Thymus (tissue), 14 donors: Measurements from ENCODE around the gene HTR3E. TPM values are rescaled to one million over a fixed set of nuclear protein-coding genes. Genes with fewer than 3 reads are reported as not detected.

Experiments used
- DNase-seq, 9 donors: peaks; one replicate each; pipeline ENCODE4 v3.0.0-alpha.2; 2013; ENCODE audit warnings: low spot score in 9 of 9, low read depth in 6 of 9, missing footprints in 1 of 9
- H3K27ac ChIP-seq, 2 donors: one replicate each; pipeline ENCODE4 v1.5.1; 2013; ENCODE audit warnings: control low read depth in 1 of 2, low read depth in 1 of 2, low read length in 1 of 2, mild to moderate bottlenecking in 1 of 2, moderate library complexity in 1 of 2
- H3K27me3 ChIP-seq, 2 donors: one replicate each; pipeline ENCODE4 v1.5.1; 2013; ENCODE audit warnings: low read length in 1 of 2; ENCODE audit not compliant: control insufficient read depth in 2 of 2, insufficient read depth in 1 of 2
- H3K36me3 ChIP-seq, 2 donors: one replicate each; pipeline ENCODE4 v1.5.1; 2013; ENCODE audit warnings: low read length in 1 of 2, mild to moderate bottlenecking in 1 of 2, moderate library complexity in 1 of 2; ENCODE audit not compliant: control insufficient read depth in 2 of 2, insufficient read depth in 2 of 2
- H3K4me1 ChIP-seq, 2 donors: one replicate each; pipeline ENCODE4 v1.5.1; 2013; ENCODE audit warnings: low read length in 2 of 2; ENCODE audit not compliant: control insufficient read depth in 2 of 2, insufficient read depth in 2 of 2
- H3K4me3 ChIP-seq, 2 donors: one replicate each; pipeline ENCODE4 v1.5.1; 2013; ENCODE audit warnings: low read length in 2 of 2, control low read depth in 1 of 2, mild to moderate bottlenecking in 1 of 2
- H3K9me3 ChIP-seq, 2 donors: one replicate each; pipeline ENCODE4 v1.5.1; 2013; ENCODE audit warnings: low read length in 1 of 2, mild to moderate bottlenecking in 1 of 2; ENCODE audit not compliant: control insufficient read depth in 2 of 2, insufficient read depth in 1 of 2
- WGBS: extraction: QIAGEN DNeasy Blood & Tissue Kit; methylation state at CpG from one replicate; pipeline ENCODE4 v1.1.7; 2013; 5-methylcytosine and 5-hydroxymethylcytosine counted together
- long read RNA-seq, 10 donors: transcript quantifications; one replicate each; lab custom pipeline, GENCODE V29; 2026
- polyA plus RNA-seq: library from polyadenylated mRNA; stranded (reverse); fragments of 200-250 nt; gene quantifications from one replicate; pipeline ENCODE4 v1.2.3, GENCODE V29; 2013
- total RNA-seq: library from RNA; stranded (reverse); fragments of 120-200 nt; gene quantifications from one replicate; pipeline ENCODE4 v1.2.4, GENCODE V29; 2013
- donor health status: healthy.

Gene HTR3E, protein sequence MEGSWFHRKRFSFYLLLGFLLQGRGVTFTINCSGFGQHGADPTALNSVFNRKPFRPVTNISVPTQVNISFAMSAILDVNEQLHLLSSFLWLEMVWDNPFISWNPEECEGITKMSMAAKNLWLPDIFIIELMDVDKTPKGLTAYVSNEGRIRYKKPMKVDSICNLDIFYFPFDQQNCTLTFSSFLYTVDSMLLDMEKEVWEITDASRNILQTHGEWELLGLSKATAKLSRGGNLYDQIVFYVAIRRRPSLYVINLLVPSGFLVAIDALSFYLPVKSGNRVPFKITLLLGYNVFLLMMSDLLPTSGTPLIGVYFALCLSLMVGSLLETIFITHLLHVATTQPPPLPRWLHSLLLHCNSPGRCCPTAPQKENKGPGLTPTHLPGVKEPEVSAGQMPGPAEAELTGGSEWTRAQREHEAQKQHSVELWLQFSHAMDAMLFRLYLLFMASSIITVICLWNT
- total RNA-seq: not detected
- polyA plus RNA-seq: 0.05 TPM
- long read RNA-seq, donor 1: 0 reads
- long read RNA-seq, donor 2: 0 reads
- long read RNA-seq, donor 3: 0 reads
- long read RNA-seq, donor 4: 0 reads
- long read RNA-seq, donor 5: 0 reads
- long read RNA-seq, donor 6: 0 reads
- long read RNA-seq, donor 7: 0 reads
- long read RNA-seq, donor 8: 0 reads
- long read RNA-seq, donor 9: 0 reads
- long read RNA-seq, donor 10: 0 reads

DNA sequence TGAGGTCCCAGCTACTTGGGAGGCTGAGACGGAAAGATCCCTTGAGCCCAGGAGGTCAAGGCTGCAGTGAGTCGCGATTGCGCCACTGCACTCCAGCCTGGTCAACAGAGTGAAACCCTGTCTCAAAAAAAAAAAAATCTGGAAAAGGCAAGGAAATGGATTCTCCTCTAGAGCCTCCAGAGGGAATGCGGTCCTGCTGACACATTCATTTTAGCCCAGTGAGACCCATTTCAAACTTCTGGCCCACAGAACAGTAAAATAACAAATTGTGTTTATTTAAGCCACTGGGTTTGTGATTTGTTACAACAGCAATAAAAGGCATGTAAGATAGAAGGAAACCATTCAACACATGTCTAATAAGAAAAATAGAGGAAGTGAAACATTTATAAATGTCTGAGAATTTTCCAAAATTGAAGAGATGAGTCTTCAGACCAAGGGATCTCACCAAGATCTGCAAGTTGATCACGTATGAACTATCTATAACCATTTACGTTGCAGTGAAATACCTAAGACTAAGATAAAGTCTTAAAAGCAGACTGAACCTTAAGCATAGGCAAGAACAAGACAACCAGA, at the start of gene HTR3E:
TSS of gene HTR3E (plus strand) at position 254 of the 573 bp plus-strand sequence. CDS start 466 bp downstream, outside the sequence.
- 96% methylated on average over 7 of the region's 7 CpGs for WGBS
- Histone ChIP-seq H3K4me1 (no peaks in the 10 kb centered on the region), H3K9me3 (peaks cover 2 to 8% of the 10 kb centered on the region in 2 donors), H3K27ac (no peak within 1 kb of the TSS), H3K27me3 (no peaks in the 10 kb centered on the region), H3K36me3 (no peaks in the 10 kb centered on the region), H3K4me3 (no peak within 1 kb of the TSS)
- no peak for DNase-seq

DNA sequence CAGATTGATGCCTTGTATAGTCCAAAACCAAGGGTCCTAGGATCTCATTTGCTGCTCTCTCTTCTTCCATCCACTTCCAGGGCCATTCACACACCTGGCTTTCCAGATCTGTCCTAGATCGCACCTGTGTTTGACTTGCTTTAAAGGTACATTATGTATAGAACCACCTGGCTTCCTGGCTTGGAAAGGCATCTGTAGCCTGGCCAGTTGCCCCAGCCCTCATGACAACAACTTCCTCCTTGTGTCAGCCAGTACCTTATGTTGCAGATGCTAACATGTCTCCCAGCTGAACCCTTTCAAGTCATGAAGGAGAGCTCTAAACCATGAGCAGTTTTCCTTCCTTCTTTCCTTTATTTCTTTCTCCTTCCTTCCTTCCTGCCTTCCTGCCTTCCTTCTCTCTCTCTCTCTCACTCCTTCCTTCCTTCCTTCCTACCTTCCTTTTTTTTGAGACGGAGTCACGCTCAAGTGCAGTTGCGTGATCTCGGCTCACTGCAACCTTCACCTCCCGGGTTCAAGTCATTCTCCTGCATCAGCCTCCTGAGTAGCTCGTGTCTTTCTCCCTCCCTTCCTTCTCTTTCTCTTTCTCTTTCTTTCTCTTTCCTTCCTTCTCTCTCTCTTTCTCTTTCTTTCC, 46.5 kb upstream of the HTR3E start:
- no peaks in the 10 kb centered on the region for H3K27me3 ChIP-seq
- H3K27ac ChIP-seq: no peak overlapping the region
- H3K4me1 ChIP-seq: no peaks in the 10 kb centered on the region
- DNase-seq: no peak
- 90% methylated on average over 7 of the region's 7 CpGs for WGBS
- H3K36me3 ChIP-seq: no peaks in the 10 kb centered on the region
- H3K9me3 ChIP-seq: no peaks in the 10 kb centered on the region
- no peak overlapping the region for H3K4me3 ChIP-seq

DNA sequence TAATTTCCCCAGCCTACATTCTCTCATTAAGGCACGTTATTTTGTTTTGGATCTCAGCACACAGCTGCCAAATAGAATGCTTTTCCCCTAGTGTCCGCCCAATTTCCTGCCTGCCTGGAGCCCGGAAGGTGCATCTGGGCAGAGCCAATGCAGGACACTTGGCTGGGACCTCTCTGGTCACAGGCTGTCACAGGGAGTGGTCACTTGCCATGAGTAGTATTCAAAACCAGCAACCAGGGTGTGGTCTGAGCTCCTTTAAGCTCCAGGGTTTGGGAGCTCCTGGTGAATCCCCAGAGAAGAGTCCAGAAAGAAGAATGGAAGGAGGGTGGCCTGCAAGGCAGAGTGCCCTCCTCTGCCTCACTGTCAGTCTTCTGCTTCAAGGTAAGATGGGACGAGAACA, 44.1 kb upstream of the HTR3E start, which contains the start of gene HTR3C:
TSS of gene HTR3C (plus strand) at position 281 of the 400 bp plus-strand sequence. CDS start at position 315, 34 bp downstream.
- H3K4me3 ChIP-seq: no peak within 1 kb of the TSS
- no peaks in the 10 kb centered on the region for H3K27me3 ChIP-seq
- 86% methylated on average over 4 of the region's 4 CpGs for WGBS

DNA sequence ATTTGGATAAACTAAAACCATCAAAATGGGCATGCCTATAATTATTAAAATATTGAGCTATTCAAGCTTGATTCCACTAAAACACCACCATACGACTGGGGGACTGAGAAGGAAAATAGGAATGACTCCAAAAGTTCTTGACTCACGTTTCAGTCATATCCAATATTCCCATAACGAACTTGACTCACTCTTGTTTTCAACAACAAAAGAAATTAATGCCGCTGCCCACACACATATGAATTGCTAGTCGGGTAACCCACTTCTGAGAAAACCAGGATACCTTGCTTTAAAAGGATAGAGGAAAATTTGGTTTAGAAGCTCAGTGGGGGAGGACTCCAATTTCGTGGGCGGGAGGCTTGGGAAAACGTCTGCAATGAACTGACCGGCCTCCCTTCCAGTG, 38.8 kb upstream of the HTR3E start:
- H3K36me3 ChIP-seq: no peaks in the 10 kb centered on the region
- no peaks in the 10 kb centered on the region for H3K27me3 ChIP-seq
- DNase-seq: no peak
- 94% methylated on average over 9 of the region's 9 CpGs for WGBS
- no peak overlapping the region for H3K4me3 ChIP-seq
- no peaks in the 10 kb centered on the region for H3K9me3 ChIP-seq
- H3K4me1 ChIP-seq: no peaks in the 10 kb centered on the region
- no peak overlapping the region for H3K27ac ChIP-seq

More for the DNA sequence above, 44.1 kb upstream of the HTR3E start, which contains the start of gene HTR3C:
- no peaks in the 10 kb centered on the region for H3K9me3 ChIP-seq
- H3K27ac ChIP-seq: no peak within 1 kb of the TSS
- no peak for DNase-seq
- no peaks in the 10 kb centered on the region for H3K4me1 ChIP-seq
- H3K36me3 ChIP-seq: no peaks in the 10 kb centered on the region

DNA sequence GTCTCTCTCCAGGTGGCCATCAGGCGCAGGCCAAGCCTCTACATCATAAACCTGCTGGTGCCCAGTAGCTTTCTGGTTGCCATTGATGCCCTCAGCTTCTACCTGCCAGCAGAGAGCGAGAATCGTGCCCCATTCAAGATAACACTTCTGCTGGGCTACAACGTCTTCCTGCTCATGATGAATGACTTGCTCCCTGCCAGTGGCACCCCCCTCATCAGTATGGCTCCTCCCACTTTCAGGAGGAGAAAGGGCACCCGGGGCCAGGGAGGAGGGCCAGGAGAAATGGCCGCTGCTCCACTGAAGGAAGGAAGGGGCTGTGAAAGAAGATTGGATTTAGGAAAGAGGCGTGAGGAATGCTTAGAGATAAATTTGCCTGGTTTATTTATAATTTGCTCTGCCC, 37.4 kb upstream of the HTR3E start:
- DNase-seq: no peak
- Histone ChIP-seq H3K36me3 (no peaks in the 10 kb centered on the region), H3K4me1 (no peaks in the 10 kb centered on the region), H3K9me3 (no peaks in the 10 kb centered on the region), H3K27ac (no peak overlapping the region), H3K4me3 (no peak overlapping the region), H3K27me3 (no peaks in the 10 kb centered on the region)
- WGBS: 63% methylated on average over 7 of the region's 7 CpGs

DNA sequence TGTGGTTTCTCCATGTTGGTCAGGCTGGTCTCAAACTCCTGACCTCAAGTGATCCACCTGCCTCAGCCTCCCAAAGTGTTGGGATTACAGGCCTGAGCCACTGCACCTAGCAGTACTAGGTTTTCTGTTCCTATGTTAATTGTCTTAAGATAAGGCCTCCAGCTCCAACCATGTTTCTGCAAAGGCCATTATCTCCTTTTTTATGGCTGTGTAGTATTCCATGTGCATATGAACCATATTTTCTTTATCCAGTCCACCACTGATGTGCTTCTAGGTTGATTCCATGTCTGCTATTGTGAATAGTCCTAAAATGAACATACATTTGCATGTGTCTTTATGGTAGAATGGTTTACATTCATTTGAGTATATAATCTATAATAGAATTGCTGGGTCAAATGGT, 34.2 kb upstream of the HTR3E start:
- no peaks in the 10 kb centered on the region for H3K27me3 ChIP-seq
- no peak for DNase-seq
- no peak overlapping the region for H3K27ac ChIP-seq
- H3K36me3 ChIP-seq: no peaks in the 10 kb centered on the region
- no peaks in the 10 kb centered on the region for H3K9me3 ChIP-seq
- no peaks in the 10 kb centered on the region for H3K4me1 ChIP-seq
- no peak overlapping the region for H3K4me3 ChIP-seq

DNA sequence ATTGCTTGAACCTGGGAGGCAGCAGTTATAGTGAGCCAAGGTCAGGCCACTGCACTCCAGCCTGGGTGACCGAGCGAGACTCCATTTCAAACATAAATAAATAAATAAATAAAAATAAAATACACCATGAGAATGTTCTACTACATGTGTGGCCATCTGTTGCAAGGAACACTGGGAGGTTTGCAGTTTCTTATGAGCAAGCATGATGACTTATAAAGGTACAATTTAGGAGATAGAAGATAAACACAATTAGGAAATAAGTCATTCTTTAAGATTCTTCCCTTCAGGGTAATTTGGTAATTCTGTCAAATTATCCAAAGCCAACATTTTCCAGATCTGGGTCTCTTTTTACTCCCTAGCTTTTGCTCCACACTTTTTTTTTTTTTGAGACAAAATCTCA, 30.7 kb upstream of the HTR3E start:
- 100% methylated on average over 2 of the region's 2 CpGs for WGBS
- Histone ChIP-seq H3K36me3 (no peaks in the 10 kb centered on the region), H3K4me3 (no peak overlapping the region), H3K4me1 (no peaks in the 10 kb centered on the region), H3K27ac (no peak overlapping the region), H3K9me3 (peaks cover 0 to 5% of the 10 kb centered on the region in 2 donors), H3K27me3 (no peaks in the 10 kb centered on the region)
- no peak for DNase-seq

DNA sequence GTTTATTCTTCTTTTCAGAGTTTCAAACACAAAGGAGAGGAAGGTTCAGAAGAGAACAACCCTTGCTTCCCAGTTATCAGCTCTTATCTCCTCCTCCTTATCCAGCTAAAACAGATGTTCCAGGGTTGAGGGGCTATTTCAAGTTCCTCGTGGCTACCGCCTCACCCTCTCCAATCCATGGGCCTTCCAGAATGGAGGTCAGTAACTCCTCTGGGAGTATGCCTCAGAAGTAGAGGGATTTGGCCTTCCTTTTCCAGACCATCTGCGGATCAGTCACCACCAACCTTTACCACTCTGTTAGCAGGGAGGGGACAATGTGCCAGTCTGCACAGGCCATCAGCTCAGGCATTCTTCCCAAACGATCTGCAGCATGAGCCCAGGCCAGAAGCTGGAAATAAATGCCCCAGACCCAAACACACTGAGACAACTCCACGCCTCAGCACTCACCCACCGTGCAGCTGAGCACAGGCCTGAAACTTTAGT, 29.2 kb upstream of the HTR3E start:
- Histone ChIP-seq H3K27me3 (no peaks in the 10 kb centered on the region), H3K4me3 (no peak overlapping the region), H3K27ac (no peak overlapping the region), H3K36me3 (no peaks in the 10 kb centered on the region), H3K4me1 (no peaks in the 10 kb centered on the region), H3K9me3 (peaks cover 0 to 5% of the 10 kb centered on the region in 2 donors)
- 89% methylated on average over 6 of the region's 6 CpGs for WGBS
- DNase-seq: no peak
